Fibroblast of pulmonary artery (primary cell): Measurements from ENCODE around the gene PRSS8.
A peak's percentile ranks its signal among the peaks of the same experiment; 100 is the strongest.

Experiments
- DNase-seq: peaks from one replicate; pipeline ENCODE4 v3.0.0-alpha.2; 2010; ENCODE audit warnings: low read depth
- H3K4me3 ChIP-seq: replicated peaks from 2 replicates; pipeline ENCODE4 v1.5.1; 2011; ENCODE audit warnings: low read depth, mild to moderate bottlenecking, control low read depth, low read length, moderate library complexity
- CTCF ChIP-seq: IDR thresholded peaks from 2 replicates; pipeline ENCODE4 v1.5.1; 2011; ENCODE audit warnings: mild to moderate bottlenecking, control low read depth, low read length, inconsistent platforms; ENCODE audit errors: missing control alignments

PRSS8 gene

GRCh38 chr16:31111881-31112466 is 23.6 kb downstream of the PRSS8 start:
- no peak for DNase-seq
- no peak for TF ChIP-seq CTCF
- no peak overlapping the region for H3K4me3 ChIP-seq

- TF ChIP-seq CTCF = no peak
- DNase-seq = no peak
- no peak overlapping the region for H3K4me3 ChIP-seq
Observed at GRCh38 chr16:31110106-31111034, 25.2 kb downstream of the PRSS8 start.

- no peak for TF ChIP-seq CTCF
- H3K4me3 ChIP-seq = no peak overlapping the region
- DNase-seq = no peak
Observed at GRCh38 chr16:31109622-31110021, 25.9 kb downstream of the PRSS8 start.

GRCh38 chr16:31108794-31109558 is 26.6 kb downstream of the PRSS8 start:
- TF ChIP-seq CTCF = no peak
- H3K4me3 ChIP-seq = peak overlapping the region; percentile 83
- DNase-seq = no peak

GRCh38 chr16:31108035-31108793 is 27.3 kb downstream of the PRSS8 start, which contains the start of gene BCKDK:
TSS of gene BCKDK (plus strand) at chr16:31108386. CDS start at chr16:31109224, 838 bp downstream.
- peak within 1 kb of the TSS; percentile 83 for H3K4me3 ChIP-seq
- DNase-seq = peak; percentile 67
- no peak for TF ChIP-seq CTCF

- H3K4me3 ChIP-seq = no peak overlapping the region
- no peak for TF ChIP-seq CTCF
- DNase-seq = no peak
Observed at GRCh38 chr16:31107465-31107867, 28.1 kb downstream of the PRSS8 start.
